COR-L47 (cell line): ENCODE data around the gene NFATC2.

Experiments used
- DNase-seq: peaks from one replicate; lab custom pipeline; 2025; lab: John Stamatoyannopoulos, UW

Gene NFATC2

DNA sequence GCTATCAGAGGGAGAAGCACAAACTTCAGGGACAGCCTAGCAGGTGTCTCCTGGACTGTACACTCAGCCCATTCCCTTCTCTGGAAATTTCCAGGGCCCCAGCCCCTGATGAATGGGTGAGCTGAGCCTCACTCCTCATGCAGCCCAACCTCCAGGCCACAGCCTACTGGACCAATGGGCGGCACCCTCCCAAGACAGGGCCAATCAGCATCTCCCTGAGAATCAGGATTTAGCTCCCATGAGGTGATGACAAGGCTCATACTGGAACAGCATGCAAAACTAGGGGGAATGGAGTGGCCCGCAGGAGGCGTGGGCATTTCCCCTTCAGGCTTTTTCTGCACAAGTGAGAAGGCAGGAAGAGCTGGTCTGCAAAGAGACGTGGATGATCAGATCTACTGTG, 29.0 kb downstream of the NFATC2 start:
- no peak for DNase-seq

DNA sequence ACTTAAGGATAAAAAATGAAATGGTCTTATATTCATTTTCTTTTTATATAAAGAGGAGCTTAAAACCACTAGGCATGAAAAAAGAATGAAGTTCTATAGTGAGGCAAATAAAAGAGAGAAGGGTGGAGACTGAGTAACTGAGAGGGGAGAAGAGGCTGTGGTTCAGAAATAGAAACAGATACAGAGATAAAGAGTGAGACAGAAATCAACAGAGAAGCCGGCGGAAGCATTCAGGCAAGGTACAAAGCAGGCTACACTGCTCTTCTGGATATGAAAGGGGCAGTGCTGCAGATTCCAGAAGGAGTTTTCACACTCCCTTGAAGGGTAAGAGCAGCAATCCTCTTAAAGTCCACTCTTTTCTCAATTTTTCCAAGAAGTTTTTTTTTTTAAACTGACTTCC, 29.9 kb downstream of the NFATC2 start:
- no peak for DNase-seq

DNA sequence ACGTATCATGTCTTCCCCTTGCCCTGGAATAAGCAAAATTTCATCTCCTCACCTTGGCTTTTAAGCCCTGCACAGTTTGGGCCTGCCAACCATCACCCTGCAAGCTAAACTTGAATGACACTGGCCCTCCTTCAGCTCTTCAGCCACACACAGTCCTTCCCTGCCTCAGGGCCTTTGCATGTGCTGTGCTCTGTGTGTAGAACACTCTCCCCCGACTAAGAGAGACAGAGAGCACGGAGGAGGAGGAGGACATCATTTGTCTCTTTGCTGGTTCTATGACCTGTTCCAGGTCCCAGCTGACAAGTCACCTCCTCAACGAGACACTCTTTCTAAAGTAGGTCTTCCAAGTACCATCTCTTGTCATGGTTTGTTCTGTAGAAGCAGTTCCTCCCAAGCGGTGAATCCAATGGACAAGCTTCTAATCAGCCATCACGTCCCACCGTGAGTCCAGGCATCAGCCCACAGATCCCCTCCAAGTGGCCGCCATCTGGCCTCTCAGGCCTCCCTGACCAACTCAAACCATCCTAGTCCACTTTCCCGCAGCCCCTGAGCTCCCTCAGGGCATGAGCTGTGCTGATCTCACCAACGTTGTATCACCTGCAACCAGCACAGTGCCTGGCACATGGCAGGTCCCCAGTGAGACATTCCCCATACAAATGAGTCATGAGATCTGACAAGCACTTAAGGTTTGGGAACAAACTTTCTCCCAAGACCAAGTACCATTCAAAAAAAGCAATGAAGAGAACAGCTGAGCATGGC, 30.5 kb downstream of the NFATC2 start:
- DNase-seq = no peak

DNA sequence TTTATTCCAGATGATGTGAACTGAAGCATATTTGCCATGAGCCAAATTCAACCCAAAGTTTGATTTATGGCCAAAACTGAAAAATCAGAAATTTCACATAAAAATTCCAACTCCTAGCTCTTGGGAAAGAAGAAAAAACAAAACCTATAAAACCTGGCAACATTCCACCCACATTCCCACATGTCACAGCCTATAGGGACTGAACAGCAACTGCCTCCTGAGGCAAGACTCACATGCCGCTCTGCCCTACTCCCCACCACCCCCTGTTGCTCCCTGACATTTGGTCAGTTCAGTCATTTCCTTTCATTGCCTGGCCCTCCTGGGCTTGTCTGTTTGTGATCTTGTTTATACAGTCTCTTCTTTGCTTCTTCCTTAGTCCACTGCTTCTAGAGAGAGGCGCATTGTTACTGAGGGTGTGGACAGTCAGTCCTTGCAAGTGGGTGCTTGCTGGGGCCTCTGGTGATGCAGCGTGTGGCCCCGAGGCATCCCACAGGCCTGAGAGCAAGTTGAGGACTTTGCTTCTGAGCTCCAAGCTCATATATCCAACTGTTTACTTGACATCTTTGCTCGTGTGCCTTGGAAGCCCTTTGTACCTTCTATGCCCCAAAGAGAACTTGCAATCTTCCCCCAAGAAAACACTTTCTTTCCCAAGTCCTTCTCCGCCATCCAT, 31.4 kb downstream of the NFATC2 start:
- no peak for DNase-seq

DNA sequence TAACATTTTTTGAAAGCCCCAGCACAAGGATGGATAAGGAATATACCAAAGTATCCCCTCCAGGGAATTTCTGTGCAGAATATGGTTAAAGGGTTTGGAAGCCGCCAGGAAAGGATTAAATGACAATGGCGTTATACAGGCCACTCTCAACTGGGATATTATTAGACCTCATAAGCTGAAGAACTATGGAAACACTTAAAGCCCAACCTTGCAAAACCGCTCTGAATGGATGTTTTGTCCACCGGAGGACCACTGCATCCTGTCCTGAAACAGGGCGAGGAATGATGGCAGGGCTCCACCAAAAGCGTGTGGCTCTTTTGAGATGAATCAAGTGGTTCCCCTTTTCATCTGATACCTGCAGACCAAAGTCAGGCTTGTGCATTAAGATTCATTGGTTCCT, 32.4 kb downstream of the NFATC2 start:
- no peak for DNase-seq

DNA sequence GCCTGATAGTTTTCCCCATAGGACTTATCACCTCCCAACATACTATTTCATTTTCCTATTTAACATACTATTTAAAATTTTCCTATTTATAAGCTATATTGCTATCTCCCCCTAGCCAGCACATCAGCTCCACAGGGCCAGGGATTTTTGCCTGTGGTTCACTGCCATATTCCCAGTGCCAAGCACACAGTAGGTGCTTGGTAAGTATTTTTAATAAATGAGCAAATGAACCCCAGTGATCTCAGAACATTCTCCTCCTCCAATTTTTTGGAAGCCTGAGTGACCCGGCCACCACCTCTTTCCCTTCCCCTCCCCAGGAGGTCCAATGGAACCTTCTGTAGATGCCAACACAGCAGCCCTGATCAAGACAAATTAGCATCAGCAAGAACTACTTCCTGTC, 33.3 kb downstream of the NFATC2 start:
- no peak for DNase-seq

DNA sequence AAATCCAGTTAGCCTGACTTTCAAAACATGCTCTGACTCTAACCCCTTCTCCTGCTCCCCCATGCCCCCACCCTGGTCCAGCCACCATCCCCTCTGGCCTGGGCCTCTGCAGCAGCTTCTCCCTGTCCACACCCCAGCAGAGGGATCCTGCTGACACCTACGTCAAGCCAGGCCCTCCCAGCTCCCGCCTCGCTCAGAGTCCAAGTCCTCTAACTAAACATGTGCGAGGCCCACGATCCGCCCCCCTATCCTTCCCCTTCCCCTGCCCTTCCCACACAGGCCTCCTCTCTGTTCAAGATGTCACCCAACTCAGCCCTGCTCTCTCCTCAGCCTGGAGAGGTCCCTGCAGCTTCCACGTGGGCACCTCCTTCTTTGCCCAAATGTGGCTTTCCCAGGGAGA, 33.7 kb downstream of the NFATC2 start:
- no peak for DNase-seq

DNA sequence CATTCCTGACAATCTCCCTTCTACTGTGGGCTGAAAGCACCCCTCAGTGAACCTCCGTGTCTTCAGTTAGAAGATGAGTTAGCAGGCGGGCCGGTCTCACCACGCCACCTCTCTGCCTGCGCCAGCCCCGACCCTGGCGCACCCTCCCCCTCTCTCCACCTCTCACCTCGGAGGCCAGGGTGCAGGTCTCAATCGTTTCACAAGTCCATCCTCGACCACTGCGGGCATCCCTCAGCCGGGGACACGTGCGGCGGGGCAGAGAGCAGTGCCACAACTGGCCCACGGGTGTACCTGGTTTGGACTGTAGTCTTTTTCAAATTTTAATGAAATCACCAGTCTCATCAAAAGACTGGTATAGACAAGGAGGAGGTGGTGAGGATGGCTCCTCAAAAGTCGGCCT, 34.4 kb downstream of the NFATC2 start:
- no peak for DNase-seq

DNA sequence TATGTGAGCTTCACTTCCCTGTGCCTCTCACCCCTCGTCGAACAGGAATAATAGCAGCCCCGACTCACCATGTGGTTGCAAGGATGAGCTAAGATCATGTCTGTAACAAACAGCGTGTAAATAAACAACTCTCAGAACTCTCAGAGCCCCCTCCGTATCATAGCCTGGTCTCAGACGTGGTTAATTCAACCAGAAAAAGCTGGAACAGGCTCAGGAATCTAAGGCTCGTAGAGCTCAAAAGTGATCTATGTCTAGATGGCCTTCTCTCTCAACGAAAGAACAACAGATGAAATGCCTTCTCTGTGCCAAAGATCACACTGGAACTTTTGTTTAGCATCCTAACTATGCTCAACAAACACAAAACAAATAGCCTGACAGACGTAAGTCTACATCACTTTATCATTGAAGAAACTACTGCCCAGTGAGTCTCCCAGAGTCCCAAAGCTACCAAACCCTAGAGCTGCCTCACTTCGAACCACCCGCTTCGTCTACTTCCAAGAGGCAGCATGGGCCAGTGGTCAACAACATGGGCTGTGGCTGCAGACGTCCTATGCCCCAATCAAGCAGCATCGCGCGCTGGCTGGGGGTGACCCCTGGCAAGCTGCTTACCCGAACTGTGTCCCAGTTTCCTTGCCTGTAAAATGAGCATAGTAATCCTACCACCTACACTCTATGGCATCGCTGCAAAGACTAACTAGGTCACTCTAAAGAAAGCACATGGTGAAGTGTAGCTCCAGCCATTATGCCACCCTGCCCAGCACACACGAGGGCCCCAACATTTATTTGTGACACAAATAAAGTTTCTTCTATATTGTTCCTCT, 35.1 kb downstream of the NFATC2 start:
- DNase-seq = no peak

DNA sequence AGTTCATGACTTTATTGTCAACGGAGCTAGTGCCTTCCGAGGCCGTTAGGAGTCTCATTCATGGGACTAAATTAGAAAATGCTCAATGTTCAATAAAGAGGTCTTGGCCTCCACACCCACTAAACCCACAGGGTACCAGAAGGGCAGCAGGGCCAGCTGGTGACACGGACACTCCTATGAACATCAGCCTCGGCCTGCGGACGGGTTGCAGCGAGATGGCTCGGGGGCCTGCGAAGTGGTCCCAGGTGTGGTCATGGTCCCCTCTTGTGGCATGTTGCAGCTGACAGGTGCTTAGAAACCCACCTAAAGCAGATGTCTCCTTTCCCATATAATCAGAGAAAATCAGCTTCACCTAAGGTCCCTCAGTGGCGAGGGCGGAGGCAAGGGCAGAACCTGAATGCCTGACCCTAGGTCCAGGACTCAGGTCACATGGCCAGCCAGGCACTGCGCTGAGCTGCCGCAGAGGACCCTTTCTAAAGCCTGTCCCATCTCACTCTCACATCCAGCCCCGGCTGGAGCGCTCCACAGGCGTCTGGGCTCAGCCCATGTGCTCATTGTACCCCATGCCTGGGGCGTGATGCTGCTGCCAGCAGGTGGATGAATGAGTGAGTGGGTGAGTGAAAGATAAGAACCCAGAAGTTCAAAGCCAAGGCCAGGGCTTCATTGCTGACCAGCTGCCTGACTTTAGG, 35.8 kb downstream of the NFATC2 start:
- DNase-seq = no peak

DNA sequence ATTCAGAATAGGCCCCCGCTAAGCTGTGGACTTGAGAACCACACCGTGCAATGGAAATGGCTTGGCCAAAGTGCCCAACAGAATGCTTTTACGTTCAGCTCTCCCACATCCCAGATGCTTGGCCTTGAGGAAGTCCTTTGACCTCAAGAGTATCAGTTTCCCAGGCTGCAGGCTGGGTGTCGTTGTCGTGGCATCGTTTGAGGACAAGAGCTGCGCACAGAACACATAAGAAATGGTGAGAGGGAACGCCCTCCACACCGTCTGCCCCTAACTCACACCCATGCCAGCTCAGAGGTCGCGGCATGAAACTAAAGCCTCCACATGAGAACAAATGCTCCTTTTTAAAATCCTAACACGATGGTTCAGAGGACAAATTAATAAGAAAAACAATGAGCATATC, 37.0 kb downstream of the NFATC2 start:
- DNase-seq = no peak

DNA sequence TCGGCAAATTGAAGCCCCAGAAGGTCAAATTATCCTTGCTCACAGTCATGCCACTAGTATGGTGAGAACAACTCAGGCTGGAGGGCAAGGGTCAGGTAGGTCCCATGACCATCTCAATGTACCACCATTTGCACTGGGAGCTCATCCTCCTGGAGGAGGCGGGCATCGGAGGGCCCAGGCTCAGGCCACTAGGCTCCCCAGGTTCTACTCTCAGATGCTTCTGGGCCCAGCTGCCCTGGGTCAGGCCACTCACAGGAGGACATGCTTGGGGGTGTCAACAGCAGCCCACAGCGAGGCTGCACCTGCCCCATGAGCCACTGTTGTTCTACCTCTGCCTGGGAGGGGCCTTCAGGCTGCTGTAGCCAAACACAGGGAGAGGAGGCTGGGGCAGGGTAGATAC, 39.1 kb downstream of the NFATC2 start:
- DNase-seq = no peak

DNA sequence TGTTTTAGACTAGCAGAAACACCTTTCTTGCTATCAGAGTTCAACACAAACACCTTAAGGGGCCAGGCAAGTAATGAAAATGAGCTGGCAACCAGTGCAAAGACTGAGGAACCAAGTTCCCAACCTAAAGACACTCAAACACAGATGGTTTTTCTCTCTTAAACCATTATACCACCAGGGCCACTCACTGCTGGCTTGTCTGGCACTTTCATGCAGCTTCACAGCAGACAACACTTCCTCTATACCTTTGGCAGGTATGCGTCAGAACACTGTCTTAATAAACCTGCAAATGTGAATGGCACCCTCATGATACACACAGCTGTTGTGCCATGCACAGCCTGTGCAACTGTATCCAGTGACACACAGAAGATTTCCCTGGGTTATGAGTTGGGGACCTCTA, 41.6 kb downstream of the NFATC2 start:
- DNase-seq = no peak

DNA sequence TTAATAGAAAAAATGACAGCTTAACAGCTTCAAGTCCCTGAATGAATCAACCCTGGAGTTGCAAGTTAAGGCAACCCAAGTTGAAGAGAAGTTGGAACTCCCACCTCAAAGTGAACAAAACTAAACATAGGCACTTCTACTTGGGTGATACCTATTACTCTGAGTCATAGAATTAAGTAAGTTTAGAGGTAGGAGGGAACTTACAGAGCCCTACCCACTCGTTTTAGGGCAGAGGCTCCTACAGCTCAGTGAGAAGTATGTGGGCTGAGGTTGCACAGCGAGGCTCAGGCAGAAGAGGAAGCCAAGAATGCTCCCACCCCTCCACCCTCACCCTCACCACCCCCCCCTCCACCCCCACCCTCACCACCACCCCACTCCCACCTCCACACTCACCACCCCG, 42.2 kb downstream of the NFATC2 start:
- no peak for DNase-seq

DNA sequence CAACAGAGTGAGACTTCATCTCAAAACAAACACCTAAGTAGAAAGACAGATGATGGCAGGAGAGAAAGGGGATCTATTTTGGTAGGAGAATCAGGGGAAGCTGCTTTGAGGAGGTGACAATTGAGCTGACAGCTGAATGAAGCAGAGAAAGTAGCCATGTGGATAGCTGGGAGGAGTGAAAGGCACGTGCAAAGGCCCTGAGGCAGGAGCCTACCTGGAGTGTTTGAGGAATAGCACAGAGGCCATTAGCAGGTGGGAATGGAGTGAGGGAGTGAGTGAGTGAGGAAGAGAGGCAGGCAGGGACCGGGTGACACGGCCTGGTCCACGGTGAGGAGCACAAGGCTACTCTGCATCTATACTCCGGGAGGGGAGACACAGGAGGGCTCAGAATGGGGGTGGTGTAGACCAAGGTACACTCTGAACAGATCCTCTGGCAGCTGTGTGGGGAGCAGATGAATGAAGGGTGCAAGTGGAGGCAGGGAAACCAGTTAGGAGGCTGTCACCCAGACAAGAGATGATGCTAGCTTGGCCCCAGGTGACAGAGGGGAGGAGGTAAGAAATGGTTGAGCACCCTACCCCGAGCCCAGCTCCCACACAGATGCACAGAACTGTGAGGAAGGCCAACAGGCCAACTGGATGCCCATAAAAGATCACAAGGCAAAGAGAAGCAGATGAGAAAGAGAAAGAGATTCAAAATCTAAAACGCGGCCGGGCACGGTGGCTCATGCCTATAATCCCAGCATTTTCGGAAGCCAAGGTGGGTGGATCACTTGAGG, 43.6 kb downstream of the NFATC2 start:
- DNase-seq = no peak

DNA sequence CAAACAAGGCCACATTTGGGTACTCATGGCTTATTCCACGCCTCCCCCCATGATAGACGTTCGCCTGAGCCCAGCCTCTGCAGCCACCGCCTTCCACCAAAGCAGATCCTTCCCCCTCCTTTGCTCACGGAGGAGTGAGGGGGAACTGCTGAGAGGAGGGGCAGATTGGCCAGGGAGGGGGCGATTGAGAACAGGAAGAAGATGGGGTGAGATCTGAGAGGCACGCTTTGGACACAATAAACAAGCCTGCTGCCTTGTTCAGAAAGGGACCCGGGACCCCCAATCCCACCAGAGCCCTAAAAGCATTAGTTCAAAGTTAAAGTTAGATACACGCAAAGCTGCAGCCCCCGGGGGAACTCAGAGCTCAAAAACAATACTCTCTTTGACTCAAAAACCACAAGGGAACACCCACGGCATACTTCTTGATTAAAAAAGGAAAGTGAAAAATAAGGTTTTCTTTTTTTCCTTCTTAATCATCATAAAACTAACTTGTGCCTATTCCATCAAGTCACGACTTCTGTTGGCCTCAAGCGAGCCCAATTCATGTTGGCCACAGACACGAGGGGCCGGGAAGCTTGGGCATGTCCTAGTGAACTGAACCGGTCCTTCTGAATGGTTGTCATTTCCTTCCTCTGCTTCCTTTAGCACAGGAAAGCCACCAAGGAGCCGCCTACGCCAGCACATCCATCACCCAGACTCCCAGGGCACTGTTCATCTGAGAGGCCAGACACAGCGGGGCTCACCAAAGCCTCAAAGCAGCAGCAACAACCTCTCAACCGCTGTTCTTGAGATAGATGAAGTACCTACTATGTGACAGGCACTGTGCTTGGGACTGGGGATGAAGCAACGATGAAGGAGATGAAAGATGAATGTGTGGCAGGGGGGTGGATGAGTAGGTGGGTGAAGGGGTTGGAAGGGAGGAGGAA, 44.7 kb downstream of the NFATC2 start:
- no peak for DNase-seq

DNA sequence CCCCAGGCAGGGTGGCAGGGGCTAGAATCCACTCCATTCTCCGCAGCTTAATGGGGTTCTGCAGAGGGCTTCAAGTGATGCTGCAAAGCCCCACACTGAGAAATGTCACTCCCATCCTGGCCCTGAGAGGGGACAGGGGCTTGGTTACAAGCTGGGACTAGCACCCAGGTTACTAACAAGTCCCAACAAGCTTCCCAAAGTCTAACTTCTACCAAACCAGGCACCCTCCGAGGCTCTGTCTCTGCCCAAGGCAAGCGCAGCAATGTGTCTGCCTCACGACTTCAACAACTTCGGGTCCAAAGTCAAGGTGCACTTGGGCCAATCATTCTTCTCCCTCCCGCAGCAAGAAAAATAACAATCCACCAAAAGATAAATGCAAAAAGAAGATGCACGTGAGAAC, 45.6 kb downstream of the NFATC2 start:
- DNase-seq = no peak

DNA sequence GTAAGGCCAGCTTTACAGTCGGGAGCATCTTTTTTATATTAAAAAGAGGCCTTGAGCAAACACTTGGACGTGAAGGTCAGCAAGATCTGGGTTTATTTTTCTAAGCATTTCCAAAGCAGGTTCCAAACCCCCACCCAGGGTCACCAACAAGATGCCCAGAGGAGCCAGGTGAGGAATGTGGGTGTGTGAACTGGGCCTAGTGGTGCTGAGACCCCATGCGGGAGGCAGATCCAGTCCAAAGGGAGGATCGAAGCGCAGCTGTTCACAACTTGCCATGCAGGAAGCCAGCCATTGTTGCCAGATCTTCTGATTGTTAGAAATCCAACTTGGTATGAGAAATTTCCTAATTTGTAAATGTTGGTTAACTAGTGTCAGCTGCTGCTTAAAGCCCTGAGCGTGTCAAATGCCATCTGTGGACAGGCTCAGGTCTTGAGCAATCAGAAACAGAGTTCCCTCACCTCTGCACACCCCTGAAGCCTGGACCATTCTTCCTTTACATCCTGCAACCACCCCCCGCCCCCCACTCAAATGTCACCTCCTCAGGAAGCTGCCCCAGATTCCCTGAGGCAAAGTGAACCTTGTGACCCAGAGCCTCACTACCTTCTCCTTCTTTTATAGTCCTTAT, 46.5 kb downstream of the NFATC2 start:
- no peak for DNase-seq

DNA sequence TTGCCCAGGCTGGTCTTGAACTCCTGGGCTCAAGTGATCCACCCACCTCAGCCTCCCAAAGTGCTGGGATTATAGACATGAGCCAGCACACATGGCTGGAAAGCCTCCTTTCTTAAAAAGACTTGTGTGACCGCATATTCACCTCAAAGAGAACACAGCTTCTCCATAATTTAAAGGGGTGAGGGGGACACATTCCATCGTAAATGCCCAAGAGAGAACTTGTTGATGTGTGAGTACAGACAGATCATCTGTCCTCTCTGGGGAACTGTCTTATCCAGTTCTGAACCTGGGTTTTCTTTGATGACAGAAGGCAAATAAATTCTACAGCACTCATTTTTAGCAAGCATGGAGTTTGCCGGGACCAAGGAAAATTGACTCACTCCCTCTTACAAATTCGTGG, 47.2 kb downstream of the NFATC2 start:
- DNase-seq = no peak
